Nephron (organoid): ENCODE measurements around the gene GPR132.

Experiments used
- H3K27ac Mint-ChIP-seq, 3 experiments: 2 replicates each; pipeline ENCODE4 v1.8.0; 2020; ENCODE audit warnings: mixed read lengths in 3 of 3, mild to moderate bottlenecking in 2 of 3, moderate library complexity in 1 of 3
- H3K27me3 Mint-ChIP-seq: 2 replicates; pipeline ENCODE4 v1.8.0; 2021; ENCODE audit warnings: low read depth, mild to moderate bottlenecking, moderate library complexity, mixed read lengths
- H3K36me3 Mint-ChIP-seq: 2 replicates; pipeline ENCODE4 v1.8.0; 2020; ENCODE audit warnings: low read depth, mixed read lengths
- H3K4me1 Mint-ChIP-seq: 2 replicates; pipeline ENCODE4 v1.8.0; 2020; ENCODE audit warnings: mixed read lengths
- H3K4me3 Mint-ChIP-seq, 3 experiments: 2 replicates each; pipeline ENCODE4 v1.8.0; 2020; ENCODE audit warnings: mild to moderate bottlenecking in 3 of 3, mixed read lengths in 3 of 3, moderate library complexity in 2 of 3
- H3K9me3 Mint-ChIP-seq: 2 replicates; pipeline ENCODE4 v1.8.0; 2020; ENCODE audit warnings: mixed read lengths
- TF ChIP-seq, protein P1 (sequence below), 3 experiments: fragments of 200-600 bp; sonication (generic); IDR thresholded peaks; one replicate each; pipeline ENCODE4 v1.5.0; 2021; ENCODE audit warnings: antibody characterized with exemption in 3 of 3; ENCODE audit not compliant: unreplicated experiment in 3 of 3

The GPR132 gene

DNA sequence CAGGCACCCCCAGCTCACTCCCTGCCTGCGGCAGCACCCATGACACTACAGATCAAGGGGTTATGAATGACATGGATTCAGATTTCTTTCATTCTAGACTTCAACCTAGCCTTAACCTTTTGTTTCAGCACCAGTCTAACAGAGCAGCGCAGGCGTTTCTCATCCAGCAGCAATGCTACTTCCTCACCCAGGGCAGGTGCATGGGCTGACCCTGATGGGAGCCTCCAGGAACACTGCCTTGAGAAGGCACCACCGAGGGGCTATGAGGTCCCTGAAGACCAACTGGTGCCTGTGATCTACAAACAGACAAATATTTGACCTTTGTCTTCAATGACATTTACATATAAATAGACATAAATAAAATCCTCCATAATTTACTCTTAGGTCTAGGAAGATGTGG is 55.1 kb downstream of the GPR132 start:
- TF ChIP-seq, protein P1, sequence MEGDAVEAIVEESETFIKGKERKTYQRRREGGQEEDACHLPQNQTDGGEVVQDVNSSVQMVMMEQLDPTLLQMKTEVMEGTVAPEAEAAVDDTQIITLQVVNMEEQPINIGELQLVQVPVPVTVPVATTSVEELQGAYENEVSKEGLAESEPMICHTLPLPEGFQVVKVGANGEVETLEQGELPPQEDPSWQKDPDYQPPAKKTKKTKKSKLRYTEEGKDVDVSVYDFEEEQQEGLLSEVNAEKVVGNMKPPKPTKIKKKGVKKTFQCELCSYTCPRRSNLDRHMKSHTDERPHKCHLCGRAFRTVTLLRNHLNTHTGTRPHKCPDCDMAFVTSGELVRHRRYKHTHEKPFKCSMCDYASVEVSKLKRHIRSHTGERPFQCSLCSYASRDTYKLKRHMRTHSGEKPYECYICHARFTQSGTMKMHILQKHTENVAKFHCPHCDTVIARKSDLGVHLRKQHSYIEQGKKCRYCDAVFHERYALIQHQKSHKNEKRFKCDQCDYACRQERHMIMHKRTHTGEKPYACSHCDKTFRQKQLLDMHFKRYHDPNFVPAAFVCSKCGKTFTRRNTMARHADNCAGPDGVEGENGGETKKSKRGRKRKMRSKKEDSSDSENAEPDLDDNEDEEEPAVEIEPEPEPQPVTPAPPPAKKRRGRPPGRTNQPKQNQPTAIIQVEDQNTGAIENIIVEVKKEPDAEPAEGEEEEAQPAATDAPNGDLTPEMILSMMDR (IDR thresholded peaks at IDR 0.05; ENCODE audit: unreplicated experiment in 3 of 3) = no peak
- peaks cover 12% of the 10 kb centered on the region for H3K36me3 Mint-ChIP-seq
- peaks cover 40% of the 10 kb centered on the region for H3K4me1 Mint-ChIP-seq
- H3K9me3 Mint-ChIP-seq = no peaks in the 10 kb centered on the region
- no peak overlapping the region for H3K4me3 Mint-ChIP-seq
- H3K27ac Mint-ChIP-seq = no peak overlapping the region
- no peaks in the 10 kb centered on the region for H3K27me3 Mint-ChIP-seq

DNA sequence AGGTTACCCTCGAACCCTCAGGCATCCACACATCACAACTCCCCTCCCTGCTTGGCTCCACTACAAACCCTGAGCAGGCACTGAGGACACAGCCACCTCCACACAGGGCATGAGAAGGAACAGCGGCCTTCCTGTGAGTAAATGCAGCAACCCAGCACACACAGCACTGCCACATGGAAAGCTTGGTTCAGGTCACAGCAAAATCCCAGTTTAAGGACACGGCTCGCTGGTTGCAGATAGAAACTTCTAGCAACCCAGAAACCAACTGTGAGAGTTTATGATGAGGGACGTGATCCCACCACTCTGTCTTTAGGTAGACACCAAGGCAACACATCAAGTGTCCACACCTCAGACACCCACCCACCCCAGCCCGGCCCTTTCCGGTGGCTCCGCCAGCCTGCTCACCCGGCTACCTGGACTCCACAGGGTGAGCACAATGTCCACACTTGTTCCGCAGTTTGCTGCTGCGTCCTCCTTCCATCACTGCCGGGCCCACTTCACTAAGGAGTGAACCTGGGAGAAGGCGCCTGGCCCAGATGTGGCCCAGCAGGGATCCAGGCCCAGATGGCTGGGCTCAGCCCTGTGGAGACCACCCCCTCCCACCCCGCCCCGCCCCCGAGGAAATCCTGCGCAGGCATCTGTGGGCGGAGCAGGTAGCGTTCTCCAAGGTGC is 57.5 kb downstream of the GPR132 start:
- no peaks in the 10 kb centered on the region for H3K27me3 Mint-ChIP-seq
- H3K4me1 Mint-ChIP-seq = peaks cover 17% of the 10 kb centered on the region
- TF ChIP-seq, protein P1 (IDR thresholded peaks at IDR 0.05; ENCODE audit: unreplicated experiment in 3 of 3) = no peak
- no peak overlapping the region for H3K27ac Mint-ChIP-seq
- no peak overlapping the region for H3K4me3 Mint-ChIP-seq
- peaks cover 12% of the 10 kb centered on the region for H3K36me3 Mint-ChIP-seq
- no peaks in the 10 kb centered on the region for H3K9me3 Mint-ChIP-seq

DNA sequence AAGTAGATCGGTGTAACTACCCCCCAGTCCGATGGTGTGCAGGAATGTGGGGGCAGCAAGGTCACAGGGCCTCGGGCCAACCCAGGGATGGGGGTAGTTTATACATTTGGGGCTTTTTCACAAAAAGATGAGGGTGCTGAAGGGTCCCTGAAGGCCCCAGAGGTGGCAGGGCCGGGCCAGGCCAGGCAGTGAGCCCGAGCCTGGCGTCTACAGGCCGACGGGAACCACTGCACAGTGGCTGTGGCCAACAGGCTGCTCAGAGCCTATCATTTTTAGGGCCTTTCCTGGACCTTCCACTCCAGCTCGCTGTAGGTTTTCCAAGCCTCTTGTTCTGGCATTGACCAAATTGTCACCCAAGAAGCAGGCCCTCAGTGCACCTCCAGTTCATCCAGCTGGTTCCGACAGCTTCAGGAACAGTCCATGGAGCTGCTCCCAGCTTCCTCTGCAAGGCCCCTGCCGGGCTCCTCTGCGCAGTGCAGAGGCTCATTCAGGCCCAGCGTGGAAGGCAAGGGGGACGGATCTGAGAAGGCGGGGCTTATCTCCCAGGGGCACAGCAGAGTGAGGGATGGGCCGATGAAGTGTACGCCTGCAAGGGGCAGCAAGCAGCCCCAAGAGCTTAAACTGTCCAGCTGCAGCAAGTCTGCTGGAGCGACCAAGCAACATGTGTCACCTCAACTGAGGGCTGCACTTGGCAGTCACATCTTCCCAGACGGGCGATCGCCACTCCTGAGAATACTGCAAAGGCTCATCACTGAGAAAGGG is 58.2 kb downstream of the GPR132 start:
- Mint-ChIP-seq H3K4me1 (peaks cover 12% of the 10 kb centered on the region), H3K27me3 (no peaks in the 10 kb centered on the region), H3K4me3 (no peak overlapping the region), H3K36me3 (peaks cover 12% of the 10 kb centered on the region), H3K27ac (no peak overlapping the region), H3K9me3 (no peaks in the 10 kb centered on the region)
- TF ChIP-seq, protein P1 (IDR thresholded peaks at IDR 0.05; ENCODE audit: unreplicated experiment in 3 of 3) = no peak

DNA sequence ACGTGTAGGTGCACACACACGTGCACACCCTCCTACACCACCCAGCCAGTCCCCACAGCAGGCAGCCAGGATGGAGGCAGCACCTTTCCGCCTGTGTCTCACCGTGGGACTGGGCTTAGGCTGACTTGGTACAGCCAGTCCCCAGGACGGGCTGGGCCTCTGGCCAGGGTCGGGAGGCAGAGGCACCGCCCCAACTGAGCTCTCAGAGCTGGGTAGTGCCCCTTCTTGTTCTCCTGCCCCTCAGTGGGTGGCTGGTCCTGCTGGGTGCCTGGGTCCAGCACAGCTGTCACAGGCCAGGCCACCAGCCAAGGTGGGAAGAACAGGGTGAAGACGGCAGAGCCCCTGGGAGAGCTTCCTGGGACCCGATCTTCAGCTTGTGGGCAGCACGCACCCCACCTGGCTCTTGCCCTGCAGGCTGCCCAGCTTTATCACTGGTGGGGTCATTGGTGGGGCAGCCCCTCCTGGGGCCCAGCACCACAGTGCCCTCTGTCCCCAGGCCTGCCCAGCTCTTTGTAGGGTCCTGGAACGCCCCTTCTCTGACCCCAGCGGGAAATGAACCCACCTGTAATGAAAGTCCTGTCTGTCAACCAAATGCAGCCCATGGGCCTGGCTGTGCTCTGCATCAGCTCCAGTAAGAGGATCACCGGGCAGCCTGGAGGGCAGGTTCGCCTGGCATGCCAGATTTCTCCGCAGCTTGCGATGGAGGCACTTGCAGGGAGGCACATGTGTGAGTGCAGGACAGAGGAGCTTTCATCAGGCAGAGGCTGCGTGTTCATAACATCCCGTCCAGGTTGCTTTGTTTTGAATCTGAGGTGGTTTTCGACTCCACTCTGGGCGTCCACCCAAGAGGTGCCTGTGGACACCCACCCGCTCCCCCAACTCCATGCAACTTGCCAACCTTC is 59.0 kb downstream of the GPR132 start:
- Mint-ChIP-seq H3K36me3 (peaks cover 12% of the 10 kb centered on the region), H3K27me3 (no peaks in the 10 kb centered on the region), H3K4me3 (no peak overlapping the region), H3K4me1 (peaks cover 8% of the 10 kb centered on the region), H3K27ac (no peak overlapping the region), H3K9me3 (no peaks in the 10 kb centered on the region)
- TF ChIP-seq, protein P1 (IDR thresholded peaks at IDR 0.05; ENCODE audit: unreplicated experiment in 3 of 3) = no peak

DNA sequence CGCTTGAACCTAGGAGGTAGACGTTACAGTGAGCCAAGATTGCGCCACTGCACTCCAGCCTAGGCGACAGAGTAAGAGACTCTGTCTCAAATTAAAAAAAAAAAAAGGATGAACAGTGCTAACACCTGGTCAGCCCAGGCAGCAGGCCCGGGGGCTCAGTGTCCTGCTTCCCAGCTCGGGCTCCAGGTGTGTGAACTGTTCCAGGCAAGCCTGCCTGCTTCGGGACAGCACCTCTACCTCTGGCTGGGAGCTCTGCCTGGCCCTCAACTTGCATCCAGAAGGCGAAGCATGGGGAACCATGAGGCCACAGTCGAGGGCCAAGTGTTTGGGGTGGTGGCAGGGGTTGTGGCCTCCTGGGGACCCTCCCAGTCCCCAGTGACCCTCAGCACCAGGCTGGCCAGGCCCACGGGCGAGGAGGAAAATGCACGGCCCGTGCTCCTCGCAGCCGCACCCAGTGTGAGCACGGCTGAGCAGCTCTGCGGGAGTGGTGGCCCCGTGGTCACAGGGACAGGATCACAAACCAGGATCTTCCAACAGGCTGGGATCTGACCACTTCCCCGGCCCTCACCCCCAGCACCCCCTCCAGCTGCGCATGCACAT is 59.8 kb downstream of the GPR132 start:
- no peaks in the 10 kb centered on the region for H3K27me3 Mint-ChIP-seq
- peaks cover 8% of the 10 kb centered on the region for H3K4me1 Mint-ChIP-seq
- H3K36me3 Mint-ChIP-seq = peaks cover 12% of the 10 kb centered on the region
- no peaks in the 10 kb centered on the region for H3K9me3 Mint-ChIP-seq
- H3K27ac Mint-ChIP-seq = no peak overlapping the region
- TF ChIP-seq, protein P1 (IDR thresholded peaks at IDR 0.05; ENCODE audit: unreplicated experiment in 3 of 3) = no peak
- no peak overlapping the region for H3K4me3 Mint-ChIP-seq
